Activated naive CD4-positive, alpha-beta T cell treated with anti-CD3 and anti-CD28 coated beads for 36 hours (primary cell): ENCODE data around the gene CDH13. TPM values are rescaled to one million over a fixed set of nuclear protein-coding genes. Genes with fewer than 3 reads are reported as not detected.

Experiments
- CTCF ChIA-PET: fragments of 350-600 bp; sonication (Branson Sonifier 250); formaldehyde crosslinking; loops from one replicate; lab custom pipeline; 2021; ENCODE audit warnings: antibody characterized with exemption; lab: Charles Lee
- DNase-seq: peaks from one replicate; pipeline ENCODE4 v3.0.0-alpha.2; 2020
- H3K27ac Mint-ChIP-seq: one replicate; pipeline ENCODE4 v1.8.0; 2021; ENCODE audit warnings: mild to moderate bottlenecking, mixed read lengths
- H3K27me3 Mint-ChIP-seq: one replicate; pipeline ENCODE4 v1.8.0; 2021; ENCODE audit warnings: low read depth, mixed read lengths
- H3K36me3 Mint-ChIP-seq: one replicate; pipeline ENCODE4 v1.8.0; 2021; ENCODE audit warnings: low read depth, mixed read lengths
- H3K4me1 Mint-ChIP-seq: one replicate; pipeline ENCODE4 v1.8.0; 2021; ENCODE audit warnings: low read depth, mixed read lengths
- H3K4me3 Mint-ChIP-seq: one replicate; pipeline ENCODE4 v1.8.0; 2021; ENCODE audit warnings: mild to moderate bottlenecking, moderate library complexity, mixed read lengths
- H3K9me3 Mint-ChIP-seq: one replicate; pipeline ENCODE4 v1.8.0; 2021; ENCODE audit warnings: mixed read lengths
- intact Hi-C: fragments of 100-400 bp; cut with micrococcal nuclease; formaldehyde crosslinking; loops from one replicate; pipeline ENCODE4 v1.15.1; 2023
- total RNA-seq, 2 experiments: library from RNA; stranded (reverse); gene quantifications; one replicate each; pipeline ENCODE4 v1.2.3, GENCODE V29; 2021

Gene CDH13
- total RNA-seq, 2 experiments from 2014 or later = not detected

DNA sequence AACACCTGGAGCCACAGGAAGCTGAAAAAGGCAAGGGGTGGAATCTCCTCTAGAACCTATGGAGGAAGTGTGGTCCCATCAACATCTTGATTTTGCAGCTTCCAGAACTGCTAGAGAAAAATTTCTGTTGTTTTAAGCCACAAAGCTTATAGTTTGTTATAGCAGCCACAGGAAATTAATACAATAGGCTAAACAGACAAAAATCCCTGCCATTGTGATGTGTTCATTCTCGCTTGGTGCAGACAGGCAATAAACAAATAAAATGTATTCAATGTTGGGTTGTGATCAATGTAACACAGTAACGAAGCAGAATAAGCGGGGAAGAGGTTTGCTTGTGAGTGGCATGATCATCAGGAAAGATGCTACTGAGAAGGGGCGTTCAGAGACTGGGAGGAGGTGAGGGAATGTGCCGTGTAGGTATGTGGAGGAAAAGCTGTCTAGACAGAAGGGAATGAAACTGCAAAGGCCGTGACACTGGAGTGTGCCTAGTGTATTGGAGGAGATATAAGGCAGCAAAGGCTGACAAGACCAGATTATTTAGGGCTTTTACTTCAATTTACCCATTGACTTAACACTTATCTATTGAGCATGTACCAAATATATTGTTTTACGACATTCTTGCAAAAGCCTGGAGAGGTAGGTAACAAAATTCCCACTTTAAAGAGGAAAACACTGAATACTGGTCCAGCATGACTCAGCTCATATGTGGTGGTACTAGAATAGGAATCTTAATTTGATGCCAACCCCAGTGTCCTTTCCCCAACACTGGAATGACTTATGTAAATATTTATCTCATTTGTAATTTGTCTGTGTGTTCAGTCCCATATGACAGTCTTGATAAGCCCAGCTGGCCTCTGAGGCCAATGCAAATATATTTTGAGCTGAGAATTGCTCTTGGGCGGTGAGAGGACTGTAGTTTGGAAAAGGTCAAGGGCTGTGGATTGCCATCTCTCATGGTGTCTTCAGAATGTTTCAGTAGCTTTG, 375.9 kb downstream of the CDH13 start:
- Mint-ChIP-seq H3K27me3 (no peaks in the 10 kb centered on the region), H3K36me3 (no peaks in the 10 kb centered on the region), H3K4me3 (no peak overlapping the region), H3K27ac (no peak overlapping the region), H3K9me3 (peaks cover 3% of the 10 kb centered on the region), H3K4me1 (no peaks in the 10 kb centered on the region)
- CTCF ChIA-PET = no interaction called here
- DNase-seq = no peak
- intact Hi-C loops = no loop called here

DNA sequence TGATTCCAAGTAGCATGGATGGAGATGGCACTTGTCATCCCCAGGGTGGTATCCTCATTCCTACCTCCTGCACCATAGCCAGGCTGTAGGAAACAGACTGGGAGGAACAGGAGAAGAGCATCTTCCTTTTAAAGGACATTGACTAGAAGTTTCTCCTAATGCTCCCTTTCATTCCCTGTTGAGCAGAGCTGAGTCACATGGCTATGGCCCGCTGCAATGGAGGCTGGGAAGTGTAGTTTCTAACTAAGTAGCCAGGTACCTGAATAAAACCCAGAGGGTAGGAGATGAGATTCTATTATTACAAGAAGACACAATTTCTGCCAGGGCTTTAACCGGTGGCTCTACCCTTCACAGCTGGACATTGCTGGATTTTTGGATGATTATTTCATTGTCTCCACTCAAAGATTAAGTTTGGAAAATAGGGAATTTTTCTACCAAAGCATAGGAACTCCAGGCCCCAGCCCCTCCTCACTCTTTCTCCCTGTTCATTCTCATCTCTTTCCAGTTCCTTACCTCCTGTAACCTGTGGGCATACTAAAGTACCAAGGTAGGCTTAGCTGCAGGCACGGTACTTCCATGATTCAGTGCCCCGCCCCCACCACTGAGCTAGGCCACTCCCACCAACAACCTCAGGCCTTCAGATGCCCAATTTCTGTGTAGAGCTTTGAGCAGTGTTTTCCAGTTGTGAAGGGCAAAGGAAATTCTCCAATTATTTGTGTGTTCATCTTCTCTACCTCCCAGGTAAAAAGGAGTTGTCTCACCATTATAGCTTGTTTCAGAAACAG, 378.3 kb downstream of the CDH13 start:
- H3K27me3 Mint-ChIP-seq = peaks cover 3% of the 10 kb centered on the region
- intact Hi-C loops = no loop called here
- H3K27ac Mint-ChIP-seq = no peak overlapping the region
- H3K4me1 Mint-ChIP-seq = no peaks in the 10 kb centered on the region
- DNase-seq = no peak
- CTCF ChIA-PET = interaction anchor here (0.6 kb wide), 1 partner anchor 162 kb away, joined by 4 read pairs; no protein-coding TSS in a partner anchor
- H3K9me3 Mint-ChIP-seq = peaks cover 3% of the 10 kb centered on the region
- no peaks in the 10 kb centered on the region for H3K36me3 Mint-ChIP-seq
- no peak overlapping the region for H3K4me3 Mint-ChIP-seq

DNA sequence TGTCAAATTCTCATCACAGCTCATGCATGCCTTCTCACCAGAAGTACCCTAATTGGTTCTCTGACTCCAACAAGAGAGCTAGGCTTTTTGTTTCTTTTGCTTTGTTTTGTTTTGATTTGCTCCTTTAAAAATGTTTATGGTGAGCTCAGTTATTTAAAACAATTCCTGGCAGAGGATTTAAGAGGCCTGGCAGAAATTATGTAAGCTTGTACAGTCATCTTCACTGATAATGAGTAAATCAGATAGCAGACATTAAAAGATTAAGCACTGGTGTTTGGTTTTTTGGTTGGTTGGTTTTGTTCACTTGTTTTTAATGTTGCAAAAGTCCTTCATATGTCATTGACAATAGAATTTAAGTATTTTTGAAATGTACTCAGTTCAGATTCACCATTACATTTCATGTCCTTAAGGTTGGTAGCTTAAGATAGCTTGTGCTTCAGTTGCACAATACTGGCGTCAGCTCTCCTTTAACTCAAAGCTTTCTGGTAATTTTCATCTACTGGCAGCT, 378.9 kb downstream of the CDH13 start:
- CTCF ChIA-PET = interaction anchor here (0.6 kb wide), 1 partner anchor 162 kb away, joined by 4 read pairs; no protein-coding TSS in a partner anchor
- Mint-ChIP-seq H3K27me3 (peaks cover 3% of the 10 kb centered on the region), H3K4me3 (no peak overlapping the region), H3K27ac (no peak overlapping the region), H3K9me3 (peaks cover 3% of the 10 kb centered on the region), H3K36me3 (no peaks in the 10 kb centered on the region), H3K4me1 (no peaks in the 10 kb centered on the region)
- DNase-seq = no peak
- intact Hi-C loops = no loop called here

DNA sequence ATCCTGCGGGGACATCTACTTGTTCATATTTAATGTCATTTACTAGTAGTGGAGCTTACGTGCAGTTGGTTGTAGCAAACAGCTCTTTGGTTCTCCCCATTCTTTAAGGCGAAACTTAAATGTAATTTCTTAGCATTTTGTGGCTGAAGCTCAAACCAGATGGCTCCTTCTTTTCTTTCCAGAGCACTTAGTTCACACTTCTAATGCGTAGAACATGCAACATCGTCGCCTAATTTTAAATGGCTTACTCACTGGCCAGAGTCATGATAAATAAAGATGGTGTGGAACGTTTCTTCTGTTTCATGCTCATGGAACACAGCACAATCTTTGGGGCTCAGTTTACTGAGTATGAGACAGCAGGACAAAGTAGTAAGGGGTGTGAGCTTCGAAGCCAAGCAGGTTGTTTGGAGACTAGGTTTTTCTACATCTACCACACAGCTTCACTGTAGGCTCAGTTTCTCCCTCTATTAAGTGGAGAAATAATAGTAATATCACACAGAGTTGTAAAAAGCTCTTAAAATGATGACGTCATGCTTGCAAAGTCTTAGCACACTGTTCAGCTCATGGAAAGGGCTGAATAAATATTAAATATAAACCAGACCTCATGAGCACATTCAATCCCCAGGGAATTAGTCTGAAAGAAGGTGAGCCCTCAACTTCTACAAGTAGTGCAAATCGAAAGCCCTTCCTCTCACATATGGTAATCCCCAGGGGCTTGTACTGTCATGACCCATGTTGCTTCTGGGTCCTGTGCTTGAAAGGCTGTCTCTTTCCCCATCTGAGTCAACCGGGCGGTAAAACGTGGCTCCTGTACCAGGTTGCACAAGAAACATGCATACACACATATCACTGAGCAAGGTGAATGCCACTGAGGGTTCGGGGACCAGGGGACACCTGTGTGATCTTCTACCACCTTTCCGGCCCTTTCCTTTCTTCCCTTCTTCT, 384.3 kb downstream of the CDH13 start:
- Mint-ChIP-seq H3K9me3 (no peaks in the 10 kb centered on the region), H3K36me3 (no peaks in the 10 kb centered on the region), H3K27me3 (peaks cover 3% of the 10 kb centered on the region), H3K27ac (no peak overlapping the region), H3K4me3 (no peak overlapping the region), H3K4me1 (no peaks in the 10 kb centered on the region)
- intact Hi-C loops = no loop called here
- CTCF ChIA-PET = interaction anchor here (0.8 kb wide), 1 partner anchor 11 kb away, joined by 3 read pairs; no protein-coding TSS in a partner anchor
- no peak for DNase-seq

DNA sequence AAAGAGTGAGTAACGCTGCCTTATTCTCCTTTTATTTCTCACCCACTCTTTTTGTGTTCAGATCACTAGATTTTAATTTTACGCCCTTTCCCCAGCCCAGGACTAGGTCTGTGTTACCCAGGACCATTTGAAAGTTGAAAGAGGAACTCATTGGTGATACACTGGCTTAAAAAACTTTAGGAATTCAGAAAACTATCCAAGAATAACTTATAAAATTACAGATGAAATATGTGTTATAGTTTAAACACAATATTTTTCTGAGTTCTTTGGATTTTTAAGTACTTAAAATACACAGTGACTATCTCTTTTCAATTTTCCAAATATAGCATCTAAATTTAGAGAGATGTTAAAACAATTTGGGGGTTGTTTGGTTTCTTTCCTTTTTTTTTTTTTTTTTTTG, 385.2 kb downstream of the CDH13 start:
- H3K27ac Mint-ChIP-seq = no peak overlapping the region
- no peaks in the 10 kb centered on the region for H3K9me3 Mint-ChIP-seq
- peaks cover 3% of the 10 kb centered on the region for H3K27me3 Mint-ChIP-seq
- CTCF ChIA-PET = no interaction called here
- H3K36me3 Mint-ChIP-seq = no peaks in the 10 kb centered on the region
- intact Hi-C loops = no loop called here
- no peaks in the 10 kb centered on the region for H3K4me1 Mint-ChIP-seq
- DNase-seq = no peak
- H3K4me3 Mint-ChIP-seq = no peak overlapping the region

DNA sequence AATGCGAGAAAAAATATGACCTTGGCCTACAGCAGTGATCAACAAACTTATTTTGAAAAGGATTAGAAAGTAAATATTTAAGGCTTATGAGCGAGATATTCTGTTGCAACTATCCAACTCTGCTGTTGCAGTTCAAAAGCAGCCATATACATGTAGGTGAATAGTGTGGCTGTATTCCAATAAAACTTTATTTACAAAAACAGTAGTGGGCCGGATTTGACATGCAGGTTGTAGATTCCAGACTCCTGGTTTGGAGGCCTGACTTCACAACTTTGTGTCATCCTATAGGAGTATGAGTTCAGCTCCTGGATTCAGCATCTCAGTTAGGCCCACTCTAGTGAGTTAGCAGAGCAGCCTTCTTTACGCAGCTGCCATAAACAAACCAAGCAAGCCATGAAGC, 386.3 kb downstream of the CDH13 start:
- Mint-ChIP-seq H3K27ac (no peak overlapping the region), H3K36me3 (no peaks in the 10 kb centered on the region), H3K4me1 (no peaks in the 10 kb centered on the region), H3K27me3 (peaks cover 2% of the 10 kb centered on the region), H3K4me3 (no peak overlapping the region), H3K9me3 (no peaks in the 10 kb centered on the region)
- CTCF ChIA-PET = no interaction called here
- intact Hi-C loops = no loop called here
- DNase-seq = no peak

DNA sequence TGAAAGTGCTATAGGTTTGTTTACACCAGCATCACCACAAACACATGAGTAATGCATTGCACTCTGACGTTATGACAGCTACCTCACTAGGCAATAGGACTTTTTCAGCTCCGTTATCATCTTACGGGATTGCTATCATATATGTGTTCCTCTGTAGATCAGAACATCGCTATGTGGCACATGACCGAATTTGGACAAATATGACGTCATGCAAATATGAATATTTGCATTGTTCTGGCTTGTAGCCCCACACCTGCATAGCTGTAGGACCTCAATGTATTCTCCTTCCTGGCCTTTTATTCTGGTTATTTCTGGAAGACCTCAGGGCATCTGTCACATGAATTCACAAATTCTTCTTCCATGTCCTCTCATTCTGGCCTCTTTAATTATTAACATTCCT, 393.2 kb downstream of the CDH13 start:
- CTCF ChIA-PET = no interaction called here
- intact Hi-C loops = no loop called here

DNA sequence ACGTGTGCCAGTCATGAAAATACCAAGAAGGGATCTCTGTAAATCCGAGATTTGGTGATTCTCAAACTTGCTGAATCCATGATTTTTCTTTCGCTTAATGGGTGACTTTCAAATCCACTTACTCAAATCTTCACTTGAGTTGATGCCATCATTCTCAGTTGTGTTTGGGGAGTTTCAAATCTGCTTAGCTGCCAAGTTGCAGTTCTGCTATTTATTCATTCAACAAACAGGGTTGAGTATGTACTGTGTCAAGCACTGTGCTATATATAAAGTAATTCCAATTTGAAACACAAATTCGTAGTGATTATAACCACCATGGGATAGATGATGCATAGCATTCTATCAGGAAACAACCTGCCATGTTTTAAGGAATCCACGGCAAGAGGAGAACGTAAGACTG, 394.3 kb downstream of the CDH13 start:
- H3K4me3 Mint-ChIP-seq = no peak overlapping the region
- H3K27ac Mint-ChIP-seq = no peak overlapping the region
- no peaks in the 10 kb centered on the region for H3K4me1 Mint-ChIP-seq
- no peak for DNase-seq
- H3K9me3 Mint-ChIP-seq = no peaks in the 10 kb centered on the region
- intact Hi-C loops = no loop called here
- CTCF ChIA-PET = no interaction called here
- no peaks in the 10 kb centered on the region for H3K36me3 Mint-ChIP-seq
- H3K27me3 Mint-ChIP-seq = no peaks in the 10 kb centered on the region

More for the DNA sequence above, 393.2 kb downstream of the CDH13 start:
- no peaks in the 10 kb centered on the region for H3K9me3 Mint-ChIP-seq
- H3K4me3 Mint-ChIP-seq = no peak overlapping the region
- no peak overlapping the region for H3K27ac Mint-ChIP-seq
- H3K36me3 Mint-ChIP-seq = no peaks in the 10 kb centered on the region
- DNase-seq = no peak
- no peaks in the 10 kb centered on the region for H3K4me1 Mint-ChIP-seq
- H3K27me3 Mint-ChIP-seq = no peaks in the 10 kb centered on the region

DNA sequence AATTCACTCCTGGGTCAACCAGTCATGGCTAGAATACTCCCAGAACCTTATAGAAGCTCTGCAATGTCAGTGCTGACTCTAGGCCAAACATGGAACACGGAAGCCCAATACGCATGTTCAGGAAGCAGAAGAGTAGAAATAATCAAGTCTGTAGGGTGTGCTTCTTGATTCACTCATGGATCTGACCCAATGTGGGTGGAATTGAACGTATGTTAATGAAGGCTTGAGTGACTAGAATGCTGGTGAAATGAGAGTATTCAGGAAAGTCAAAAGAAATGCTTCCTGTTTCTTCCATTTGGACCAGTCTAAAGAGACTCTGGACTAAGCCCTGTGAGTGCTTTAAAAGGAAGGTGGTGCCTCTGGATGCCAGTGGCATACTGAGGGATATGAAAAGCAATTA, 395.0 kb downstream of the CDH13 start:
- Mint-ChIP-seq H3K27ac (no peak overlapping the region), H3K36me3 (no peaks in the 10 kb centered on the region), H3K27me3 (no peaks in the 10 kb centered on the region), H3K4me1 (no peaks in the 10 kb centered on the region), H3K9me3 (no peaks in the 10 kb centered on the region), H3K4me3 (no peak overlapping the region)
- intact Hi-C loops = no loop called here
- no peak for DNase-seq
- CTCF ChIA-PET = no interaction called here

DNA sequence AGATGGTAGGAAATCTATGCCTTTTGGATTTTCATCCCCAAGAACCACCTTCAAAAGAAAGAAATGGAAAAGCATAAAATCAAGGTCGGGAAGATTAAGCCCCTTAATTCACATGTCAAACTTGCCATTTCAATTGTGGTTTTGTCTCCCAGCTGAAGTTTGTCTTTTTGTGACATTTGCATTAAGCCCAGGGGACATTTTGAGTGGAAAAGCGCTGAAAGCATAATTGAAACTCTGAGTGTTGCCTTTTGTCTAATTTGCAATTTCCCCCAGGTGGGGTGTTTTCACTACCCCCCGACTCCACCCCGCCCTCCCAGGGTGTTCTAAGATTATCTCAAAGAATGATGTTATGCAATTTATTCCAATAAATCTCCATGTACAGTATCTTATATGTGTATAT, 396.2 kb downstream of the CDH13 start:
- Mint-ChIP-seq H3K4me1 (no peaks in the 10 kb centered on the region), H3K27me3 (no peaks in the 10 kb centered on the region), H3K4me3 (no peak overlapping the region), H3K9me3 (no peaks in the 10 kb centered on the region), H3K36me3 (no peaks in the 10 kb centered on the region), H3K27ac (no peak overlapping the region)
- intact Hi-C loops = no loop called here
- DNase-seq = no peak
- CTCF ChIA-PET = no interaction called here

DNA sequence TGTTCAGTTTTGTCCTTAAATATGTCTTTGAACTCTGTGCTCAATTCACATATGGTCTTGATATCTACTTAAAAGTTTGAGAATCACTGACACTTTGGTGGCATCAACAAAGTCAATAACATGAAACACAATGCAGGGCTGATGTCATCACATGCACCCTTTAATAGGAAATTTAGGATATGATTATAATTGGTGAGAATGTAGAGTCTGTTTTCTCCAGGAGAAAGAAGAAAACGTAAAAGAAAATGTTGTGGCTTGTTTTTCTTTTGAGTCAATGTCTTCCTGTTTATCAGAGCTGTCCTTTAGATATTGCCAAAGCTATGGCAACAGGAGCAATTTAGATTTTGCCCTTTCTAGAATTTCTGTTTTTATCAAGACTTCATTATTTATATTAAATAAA, 396.9 kb downstream of the CDH13 start:
- H3K27ac Mint-ChIP-seq = no peak overlapping the region
- CTCF ChIA-PET = no interaction called here
- DNase-seq = no peak
- intact Hi-C loops = no loop called here
- no peaks in the 10 kb centered on the region for H3K4me1 Mint-ChIP-seq
- H3K9me3 Mint-ChIP-seq = no peaks in the 10 kb centered on the region
- no peak overlapping the region for H3K4me3 Mint-ChIP-seq
- H3K27me3 Mint-ChIP-seq = no peaks in the 10 kb centered on the region
- no peaks in the 10 kb centered on the region for H3K36me3 Mint-ChIP-seq
